Measurements from ENCODE around the gene HAVCR2.
A peak's percentile ranks its signal among the peaks of the same experiment; 100 is the strongest.

HAVCR2 gene

DNA sequence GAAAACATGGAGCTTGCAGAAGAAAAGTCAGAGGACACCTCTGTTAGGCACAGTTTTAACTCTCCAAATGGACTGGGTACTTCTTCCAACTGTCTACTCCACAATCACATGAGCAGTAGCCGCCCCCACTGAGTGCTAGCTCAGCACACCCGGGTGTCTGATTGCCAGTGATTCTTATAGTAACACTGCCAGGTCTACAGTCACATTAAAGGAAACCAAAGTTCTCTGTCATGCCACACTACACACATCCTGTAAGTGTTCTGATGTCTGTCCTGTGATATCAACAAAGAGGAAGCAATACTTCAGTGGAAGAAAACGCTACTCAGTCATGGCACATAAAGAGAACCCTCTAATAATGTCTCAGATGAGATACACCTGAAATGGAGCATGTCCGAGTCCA lies at the start of gene HAVCR2:
TSS of gene HAVCR2 (minus strand) at position 69 of the 400 bp plus-strand sequence. CDS start at position 8, 61 bp downstream.
- peak; percentile 23 for DNase-seq

- DNase-seq: no peak
Measured at GRCh38 chr5:157157293-157157891, 48.5 kb upstream of the HAVCR2 start.

DNA sequence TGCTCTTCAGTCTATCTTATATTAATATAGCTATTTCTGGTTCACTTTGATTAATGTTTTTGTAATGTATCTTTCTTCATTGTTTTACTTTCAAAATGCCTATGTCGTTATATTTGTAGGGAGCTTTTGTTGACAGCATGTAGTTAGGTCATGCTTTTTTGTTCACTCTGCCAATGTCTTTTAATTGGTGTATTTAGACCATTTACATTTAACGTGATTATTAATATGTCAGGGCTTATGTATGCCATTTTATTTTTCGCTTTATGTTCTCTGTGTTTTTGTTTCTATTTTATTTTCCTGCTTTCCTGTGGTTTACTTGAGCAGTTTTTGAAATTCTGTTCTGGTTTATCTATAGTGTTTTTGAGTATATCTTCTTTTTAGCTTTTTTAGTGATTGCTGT lies 46.5 kb upstream of the HAVCR2 start:
- no peak for DNase-seq

DNA sequence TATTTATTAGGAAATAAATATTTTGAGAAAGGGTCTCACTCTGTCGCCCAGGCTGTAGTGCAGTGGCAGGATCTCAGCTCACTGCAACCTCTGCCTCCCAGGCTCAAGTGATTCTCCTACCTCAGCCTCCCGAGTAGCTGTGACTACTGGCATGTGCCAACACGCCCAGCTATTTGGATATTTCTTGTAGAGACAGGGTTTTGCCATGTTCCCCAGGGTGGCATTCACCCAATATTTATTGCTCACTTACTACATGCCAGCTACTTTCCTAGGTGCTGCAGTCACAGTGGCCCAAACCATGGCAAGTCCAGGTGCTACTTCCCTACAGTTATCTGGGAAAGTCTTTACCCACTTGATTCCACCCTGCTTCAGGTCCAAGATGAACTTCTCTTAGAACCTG lies 42.2 kb upstream of the HAVCR2 start:
- DNase-seq: no peak

- DNase-seq: peak; percentile 89
Measured at GRCh38 chr5:157148734-157149615, 40.1 kb upstream of the HAVCR2 start.

DNA sequence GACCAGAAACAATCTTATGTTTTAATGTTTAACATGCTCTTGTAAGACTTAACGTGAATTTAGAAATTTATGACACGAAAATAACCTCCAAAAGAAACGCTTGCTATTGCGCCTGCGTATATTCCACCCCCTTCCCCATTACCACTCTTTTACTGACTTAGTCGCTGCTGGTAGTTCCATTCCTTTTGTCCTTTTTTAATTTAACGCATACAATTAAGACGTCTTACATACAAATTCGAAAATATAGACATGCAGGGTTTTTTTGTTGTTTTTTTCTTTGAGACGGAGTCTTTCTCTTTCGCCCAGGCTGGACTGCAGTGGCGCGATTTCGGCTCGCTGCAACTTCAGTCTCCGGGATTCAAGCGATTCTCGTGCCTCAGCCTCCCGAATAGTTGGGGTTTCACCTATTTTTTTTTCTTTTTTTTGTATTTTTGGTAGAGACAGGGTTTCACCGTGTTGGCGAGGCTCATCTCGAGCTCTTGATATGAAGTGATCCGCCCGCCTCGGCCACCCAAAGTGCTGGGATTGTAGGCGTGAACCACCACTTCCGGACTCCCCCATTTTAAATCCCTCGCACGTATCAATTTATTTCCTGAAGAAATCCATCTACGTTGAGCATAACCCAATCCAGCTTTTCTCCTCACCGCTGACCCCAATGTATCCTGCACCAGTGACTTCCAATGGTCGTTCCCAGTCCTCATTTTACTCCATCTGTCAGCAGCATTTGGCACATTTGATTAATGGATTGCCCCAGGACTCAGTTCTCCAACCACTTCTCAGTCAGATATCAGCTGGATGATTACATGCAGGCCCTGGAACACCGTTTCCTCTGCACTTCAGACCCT lies 34.5 kb upstream of the HAVCR2 start:
- DNase-seq: no peak

GRCh38 chr5:157142317-157143126 lies 33.7 kb upstream of the HAVCR2 start, which contains the start of gene MED7:
Gene MED7, minus strand, starts transcription at chr5:157142865. Its CDS starts 3,434 bp downstream, at chr5:157139431.
- peak; percentile 83 for DNase-seq

DNA sequence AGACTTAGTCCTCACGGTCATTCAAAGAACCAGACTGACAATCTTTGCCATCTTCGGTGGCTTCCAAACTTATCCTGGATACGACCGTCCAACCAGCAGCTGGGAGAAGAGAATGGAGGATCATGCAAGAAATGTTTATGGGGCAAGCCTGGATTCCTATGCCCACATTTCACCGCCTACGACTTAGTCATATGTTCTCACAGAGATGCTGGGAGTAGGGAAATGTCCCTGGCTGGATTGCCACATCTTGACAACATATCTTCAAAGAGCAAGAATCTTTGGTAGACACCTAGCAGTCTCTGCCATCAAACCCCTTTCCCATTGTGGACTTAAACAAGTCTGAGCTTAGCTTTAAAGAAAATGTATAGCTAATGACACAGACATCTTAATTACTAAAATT lies 28.8 kb upstream of the HAVCR2 start:
- no peak for DNase-seq

GRCh38 chr5:157132281-157132612 lies 23.4 kb upstream of the HAVCR2 start:
- no peak for DNase-seq

GRCh38 chr5:157130925-157131324 lies 22.1 kb upstream of the HAVCR2 start:
- no peak for DNase-seq

- DNase-seq: no peak
Measured at GRCh38 chr5:157121709-157122108, 12.9 kb upstream of the HAVCR2 start.

GRCh38 chr5:157120102-157120501 lies 11.3 kb upstream of the HAVCR2 start:
- no peak for DNase-seq

DNA sequence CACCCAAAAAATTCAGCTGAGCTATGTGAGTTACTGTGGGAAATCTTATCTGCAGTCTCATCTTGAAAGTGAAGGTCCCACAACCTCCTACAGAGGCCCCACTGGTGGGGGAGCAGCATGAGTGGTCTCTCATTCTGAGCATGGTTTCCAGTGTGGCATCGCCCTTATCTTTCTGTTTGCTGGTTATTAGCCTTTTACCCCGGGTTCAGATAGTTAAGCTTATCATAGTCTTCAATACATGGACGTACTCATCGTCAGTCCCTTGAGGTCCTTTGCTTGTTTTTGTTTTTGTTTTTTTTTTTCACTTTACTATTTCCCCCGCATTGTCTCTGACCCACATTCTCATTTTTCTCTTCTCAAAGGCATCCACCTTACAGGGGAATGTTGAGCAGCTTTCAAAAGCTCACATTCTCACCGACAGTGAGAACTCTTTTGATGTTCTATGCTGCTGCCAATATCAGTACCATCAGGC lies 7.7 kb upstream of the HAVCR2 start:
- DNase-seq: no peak

DNA sequence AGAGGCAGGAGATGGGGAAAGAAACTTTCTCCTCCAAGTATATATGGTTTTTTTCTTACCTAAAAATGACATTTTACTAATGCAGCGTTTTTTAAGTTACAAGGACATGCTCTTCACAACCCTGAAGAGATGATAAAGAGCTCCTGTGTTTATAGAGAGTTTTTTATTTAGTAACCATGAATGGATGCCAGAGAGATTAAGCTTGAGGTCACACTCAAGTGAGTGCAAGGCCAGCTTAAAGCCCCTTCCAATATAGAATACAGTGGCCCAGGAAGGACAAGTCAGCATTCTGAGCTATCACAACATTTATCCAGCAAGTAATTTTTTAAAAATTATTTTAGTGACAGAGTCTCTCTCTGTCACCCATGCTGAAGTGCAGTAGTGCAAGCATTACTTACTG lies 6.7 kb upstream of the HAVCR2 start:
- DNase-seq: no peak

GRCh38 chr5:157115012-157115411 lies 6.2 kb upstream of the HAVCR2 start:
- DNase-seq: no peak

DNA sequence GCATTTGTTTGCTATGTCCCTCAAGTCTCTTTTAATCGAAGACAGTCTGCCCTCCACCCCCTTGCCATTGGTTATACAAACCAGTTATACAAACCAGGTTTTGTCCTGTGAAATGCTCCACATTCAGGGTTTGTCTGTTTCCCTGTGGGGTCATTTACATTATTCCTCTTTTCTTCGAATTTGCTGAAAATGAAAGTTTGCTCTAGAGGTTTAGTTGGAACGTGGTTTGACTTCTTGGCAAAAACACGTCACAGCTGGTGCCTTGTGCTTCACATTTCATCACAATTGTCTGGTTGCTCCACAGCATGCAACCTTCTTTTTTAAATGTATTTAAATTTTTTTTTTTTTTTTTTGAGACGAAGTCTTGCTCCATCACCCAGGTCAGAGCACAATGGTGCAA lies 4.2 kb upstream of the HAVCR2 start:
- DNase-seq: no peak

GRCh38 chr5:157109744-157110143 lies 900 bp upstream of the HAVCR2 start:
- no peak for DNase-seq

- DNase-seq: no peak
Measured at GRCh38 chr5:157107508-157107907, 1.3 kb downstream of the HAVCR2 start.

- DNase-seq: no peak
Measured at GRCh38 chr5:157106630-157107461, 2.0 kb downstream of the HAVCR2 start.

DNA sequence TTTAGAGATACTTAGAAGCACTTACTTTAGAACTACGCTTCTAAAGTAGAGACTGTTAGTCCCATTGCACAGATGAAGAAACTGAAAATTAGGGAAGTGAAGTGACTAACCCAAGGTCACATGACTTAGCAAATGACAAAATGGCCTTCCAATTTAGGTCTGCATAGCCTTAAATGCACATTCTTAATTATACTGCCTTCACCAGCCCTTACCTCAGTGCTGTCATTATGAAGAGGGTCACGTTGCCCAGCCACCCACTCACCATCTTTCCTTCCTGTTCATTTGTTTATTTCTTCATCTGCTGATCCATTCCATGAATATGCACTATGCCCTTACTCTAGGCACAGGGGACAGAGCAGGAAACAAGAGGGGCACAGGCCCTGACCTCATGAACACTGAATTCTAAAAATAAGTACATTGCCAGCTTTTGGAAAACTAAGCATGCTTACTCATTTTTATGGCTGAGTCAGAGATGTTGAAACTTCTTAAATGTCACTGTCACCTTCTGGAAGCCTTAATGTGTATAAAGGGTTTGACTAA lies 8.6 kb downstream of the HAVCR2 start:
- no peak for DNase-seq

- no peak for DNase-seq
Measured at GRCh38 chr5:157088342-157088990, 20.4 kb downstream of the HAVCR2 start.
